NT2/D1 (cell line): ENCODE measurements around the gene ZNF469.

ENCODE experiments used
- DNase-seq: peaks from one replicate; pipeline ENCODE4 v3.0.0-alpha.2; 2011; ENCODE audit warnings: low read depth, low spot score
- H3K27me3 ChIP-seq: 2 replicates; pipeline ENCODE4 v1.6.0; 2011; ENCODE audit warnings: mild to moderate bottlenecking; ENCODE audit not compliant: insufficient read length, insufficient read depth
- H3K36me3 ChIP-seq: 2 replicates; pipeline ENCODE4 v1.6.1; 2011; ENCODE audit warnings: mild to moderate bottlenecking, low read length, mixed read lengths; ENCODE audit not compliant: insufficient read depth, insufficient read length
- H3K4me1 ChIP-seq: 2 replicates; pipeline ENCODE4 v1.5.1; 2011; ENCODE audit not compliant: insufficient read depth, insufficient read length
- H3K4me3 ChIP-seq: 2 replicates; pipeline ENCODE4 v1.5.1; 2011; ENCODE audit warnings: low read depth; ENCODE audit not compliant: insufficient read length
- H3K9ac ChIP-seq: 2 replicates; pipeline ENCODE4 v1.6.0; 2011; ENCODE audit warnings: low read depth; ENCODE audit not compliant: insufficient read length
- H3K9me3 ChIP-seq: 2 replicates; pipeline ENCODE4 v1.5.1; 2011; ENCODE audit warnings: mild to moderate bottlenecking, low read length; ENCODE audit not compliant: insufficient read depth
- SUZ12 ChIP-seq: IDR thresholded peaks from 2 replicates; pipeline ENCODE4 v1.6.1; 2011; ENCODE audit not compliant: insufficient read length, insufficient read depth; ENCODE audit errors: extremely low read depth
- YY1 ChIP-seq: IDR thresholded peaks from 2 replicates; pipeline ENCODE4 v1.6.1; 2011; ENCODE audit not compliant: insufficient read length, insufficient read depth
- ZNF274 ChIP-seq: IDR thresholded peaks from 2 replicates; pipeline ENCODE4 v1.6.1; 2011; ENCODE audit warnings: mild to moderate bottlenecking, low read depth, low read length

ZNF469 gene

DNA sequence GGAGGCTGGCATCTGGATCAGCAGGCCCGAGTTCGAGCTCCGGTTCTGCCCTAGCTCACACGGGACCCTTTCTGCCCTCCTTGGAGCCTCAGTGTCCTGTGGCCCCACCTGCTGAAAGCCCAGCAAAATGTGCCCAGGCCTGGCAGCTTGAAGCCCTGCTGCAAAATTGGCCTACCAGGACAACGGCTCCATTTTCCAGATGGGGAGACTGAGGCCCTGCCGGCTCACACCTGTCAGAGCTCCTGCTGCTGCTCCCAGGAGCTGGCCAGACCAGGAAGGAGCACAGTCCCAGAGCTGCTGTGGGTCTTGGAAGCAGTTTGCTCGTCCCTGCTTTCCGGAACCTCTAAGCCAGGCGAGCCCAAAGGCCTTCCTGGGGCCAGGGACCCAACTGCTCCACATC, 17.4 kb downstream of the ZNF469 start:
- peaks cover 5% of the 10 kb centered on the region; the same call in 1 of the 2 replicates for H3K9me3 ChIP-seq
- H3K9ac ChIP-seq, result no peak overlapping the region
- no peak for TF ChIP-seq YY1
- H3K36me3 ChIP-seq, result no peaks in the 10 kb centered on the region
- no peaks in the 10 kb centered on the region for H3K4me1 ChIP-seq
- H3K27me3 ChIP-seq, result no peaks in the 10 kb centered on the region
- DNase-seq, result no peak
- H3K4me3 ChIP-seq, result no peak overlapping the region

DNA sequence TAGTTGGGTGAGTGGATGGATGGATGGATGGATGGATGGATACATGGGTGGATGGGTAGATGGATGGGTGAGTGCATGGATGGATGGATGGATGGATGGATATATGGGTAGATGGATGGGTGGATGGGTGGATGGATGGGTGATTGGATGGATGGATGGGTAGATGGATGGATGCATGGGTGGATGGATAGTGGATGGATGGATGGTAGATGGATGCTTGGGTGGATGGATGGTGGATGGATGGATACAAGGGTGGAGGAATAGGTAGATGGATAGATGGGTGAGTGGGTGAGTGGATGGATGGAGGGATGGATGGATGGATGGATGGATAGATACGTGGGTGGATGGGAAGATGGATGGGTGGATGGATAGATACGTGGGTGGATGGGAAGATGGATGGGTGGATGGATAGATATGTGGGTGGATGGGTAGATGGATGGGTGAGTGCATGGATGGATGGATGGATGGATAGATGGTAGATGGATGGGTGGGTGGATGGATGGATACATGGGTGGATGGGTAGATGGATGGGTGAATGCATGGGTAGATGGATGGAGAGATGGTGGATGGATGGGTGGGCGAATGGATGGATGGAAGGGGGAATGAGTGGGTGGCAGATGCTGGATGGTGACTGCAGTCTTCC, 19.0 kb downstream of the ZNF469 start:
- Histone ChIP-seq H3K4me1 (peaks cover 4% of the 10 kb centered on the region), H3K9ac (no peak overlapping the region), H3K9me3 (peaks cover 5% of the 10 kb centered on the region; the same call in 1 of the 2 replicates), H3K27me3 (no peaks in the 10 kb centered on the region), H3K4me3 (no peak overlapping the region), H3K36me3 (no peaks in the 10 kb centered on the region)
- TF ChIP-seq ZNF274 (no peak), SUZ12 (no peak), YY1 (no peak)
- no peak for DNase-seq

DNA sequence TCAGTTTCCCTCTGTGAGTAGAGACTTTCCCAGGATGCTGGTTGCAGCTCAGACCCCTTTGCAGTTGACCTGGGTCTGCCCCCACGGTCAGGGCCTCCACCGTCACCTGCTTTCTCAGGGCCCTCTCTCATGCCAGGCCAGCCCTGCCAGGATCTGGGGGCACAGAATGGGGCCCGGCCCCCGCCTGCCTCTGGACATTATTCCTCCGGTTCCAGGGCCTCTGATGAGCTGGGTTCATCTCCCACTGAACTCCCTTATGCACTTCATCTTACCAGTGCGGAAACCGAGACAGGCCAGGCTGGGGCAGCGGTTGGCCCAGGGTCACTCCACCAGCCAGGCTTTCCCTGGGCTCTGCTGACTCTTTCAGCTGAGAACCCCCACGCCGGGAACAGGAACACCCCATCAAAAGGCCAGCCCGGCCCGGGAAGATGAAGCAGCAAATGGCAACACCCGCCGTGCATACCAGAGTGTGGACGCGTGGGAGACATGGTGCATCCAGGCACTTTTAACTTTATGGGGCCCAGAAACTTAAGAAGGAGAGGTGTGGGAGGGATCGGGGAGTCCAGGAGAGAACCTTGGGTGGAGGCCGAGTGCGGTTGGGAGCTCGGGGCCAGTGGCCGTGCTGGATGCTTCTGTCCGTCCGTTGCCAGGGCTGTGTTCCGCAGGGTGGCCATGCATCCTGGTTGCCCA, 19.9 kb downstream of the ZNF469 start:
- H3K9ac ChIP-seq, result no peak overlapping the region
- no peak overlapping the region for H3K4me3 ChIP-seq
- H3K36me3 ChIP-seq, result no peaks in the 10 kb centered on the region
- TF ChIP-seq SUZ12, result no peak
- DNase-seq, result no peak
- peaks cover 5% of the 10 kb centered on the region; the same call in 1 of the 2 replicates for H3K9me3 ChIP-seq
- H3K4me1 ChIP-seq, result peaks cover 4% of the 10 kb centered on the region
- no peaks in the 10 kb centered on the region for H3K27me3 ChIP-seq

DNA sequence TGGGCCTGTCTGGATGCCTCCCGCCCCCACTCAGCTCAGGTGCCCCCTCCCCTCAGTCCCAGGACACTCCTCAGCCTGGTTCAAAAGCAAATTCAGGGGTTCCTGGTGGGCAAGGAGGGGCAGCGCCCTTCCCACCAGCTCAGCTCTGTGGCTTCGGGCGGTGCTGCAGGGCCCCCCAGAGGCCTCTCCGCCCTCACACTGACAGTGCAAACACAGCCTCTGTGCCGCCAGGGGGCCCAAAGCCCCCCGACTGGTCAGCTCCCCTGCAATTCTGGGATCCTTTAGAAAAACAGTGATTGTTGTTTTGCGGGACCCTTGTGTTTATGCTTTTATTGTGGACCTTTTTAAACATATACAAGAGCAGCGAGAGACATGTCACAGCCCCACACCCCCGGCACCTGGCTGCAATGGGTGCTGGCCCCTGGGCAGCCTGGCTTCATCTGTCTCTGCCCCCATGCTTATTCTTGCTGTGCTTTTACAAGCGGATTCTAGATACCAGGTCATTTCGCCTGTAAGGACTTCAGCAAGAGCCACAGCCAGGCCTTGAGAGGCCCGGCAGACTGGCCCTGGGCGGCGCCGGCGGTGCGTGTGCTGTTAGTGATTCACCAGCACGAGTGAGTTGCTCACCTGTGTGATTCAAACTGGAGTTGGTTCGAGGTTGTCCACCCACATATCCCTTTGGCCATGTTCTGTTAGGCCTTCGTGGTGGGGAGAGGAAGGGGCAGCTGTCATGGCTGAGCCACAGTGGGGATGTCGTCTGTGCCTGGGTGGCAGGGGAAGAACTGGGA, 21.2 kb downstream of the ZNF469 start:
- peaks cover 7% of the 10 kb centered on the region for H3K4me1 ChIP-seq
- H3K36me3 ChIP-seq, result no peaks in the 10 kb centered on the region
- DNase-seq, result no peak
- no peak overlapping the region for H3K9ac ChIP-seq
- no peaks in the 10 kb centered on the region for H3K27me3 ChIP-seq
- no peaks in the 10 kb centered on the region for H3K9me3 ChIP-seq
- H3K4me3 ChIP-seq, result no peak overlapping the region
- no peak for TF ChIP-seq SUZ12

DNA sequence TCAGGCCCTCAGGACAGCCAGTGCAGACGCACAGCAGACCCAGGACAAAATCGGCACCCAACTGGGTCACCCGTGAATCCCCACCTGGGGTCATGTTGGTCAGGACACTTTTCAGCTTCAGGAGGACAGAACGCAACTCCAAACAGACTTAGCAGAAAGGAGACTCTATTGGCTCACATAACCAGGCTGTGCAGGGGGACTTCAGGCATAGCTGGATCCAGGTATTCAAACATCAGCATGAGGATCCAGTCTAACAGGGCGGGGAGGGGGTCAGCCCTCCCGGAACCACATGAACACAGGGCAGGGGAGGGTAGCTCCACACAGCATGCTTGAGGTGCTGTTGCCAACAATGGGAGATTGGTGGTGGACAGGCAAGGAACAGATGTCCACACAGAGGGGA, 22.0 kb downstream of the ZNF469 start:
- Histone ChIP-seq H3K9me3 (no peaks in the 10 kb centered on the region), H3K4me1 (peaks cover 7% of the 10 kb centered on the region), H3K27me3 (no peaks in the 10 kb centered on the region), H3K9ac (no peak overlapping the region), H3K4me3 (no peak overlapping the region), H3K36me3 (no peaks in the 10 kb centered on the region)
- no peak for TF ChIP-seq YY1
- TF ChIP-seq SUZ12, result no peak
- TF ChIP-seq ZNF274, result no peak
- DNase-seq, result no peak

DNA sequence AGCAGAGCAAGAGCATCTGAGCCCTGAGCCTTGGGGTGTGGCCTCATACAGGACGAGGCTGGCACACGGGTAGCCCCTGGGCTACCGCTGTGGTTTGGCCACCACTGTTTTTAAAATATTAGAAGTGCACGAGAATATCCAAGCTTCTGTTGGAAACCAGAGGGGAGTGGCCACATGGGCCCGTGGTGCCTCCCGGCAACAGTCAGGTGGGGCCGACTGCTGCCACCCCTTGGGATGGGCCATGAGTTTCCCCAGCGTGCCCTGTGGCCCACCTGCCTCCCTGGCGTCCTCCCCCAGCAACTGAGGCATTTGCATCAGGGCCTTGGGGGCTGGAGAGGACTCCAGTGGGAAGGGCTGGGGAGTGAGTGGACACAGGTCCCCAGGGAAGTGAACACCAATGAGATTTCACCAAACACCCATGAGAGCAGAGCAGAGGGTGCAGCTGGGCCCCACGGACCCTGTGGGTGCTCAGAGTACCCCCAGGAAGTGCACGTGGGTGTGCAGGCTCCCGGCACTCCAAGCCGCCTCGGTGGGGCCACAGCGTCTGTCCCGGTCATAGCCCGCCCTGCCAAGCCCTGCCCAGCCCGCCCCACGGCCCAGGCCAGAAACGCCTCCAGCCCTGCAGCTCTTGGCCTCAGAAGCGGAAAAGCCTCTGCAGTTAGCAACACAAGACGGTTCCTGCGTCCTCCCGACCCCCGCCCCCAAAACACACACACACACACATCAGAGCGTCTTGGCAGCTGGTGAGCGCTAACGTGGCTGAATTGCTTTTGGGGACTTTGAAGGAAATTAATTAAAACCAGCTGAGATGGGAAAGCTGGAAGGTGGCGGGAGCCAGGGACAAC, 22.7 kb downstream of the ZNF469 start:
- Histone ChIP-seq H3K27me3 (no peaks in the 10 kb centered on the region), H3K4me3 (no peak overlapping the region), H3K9ac (no peak overlapping the region), H3K36me3 (no peaks in the 10 kb centered on the region), H3K9me3 (no peaks in the 10 kb centered on the region), H3K4me1 (peaks cover 7% of the 10 kb centered on the region)
- no peak for TF ChIP-seq ZNF274
- no peak for TF ChIP-seq YY1
- no peak for TF ChIP-seq SUZ12
- DNase-seq, result no peak
